ENCODE measurements around the gene PC.

PC gene

GRCh38 chr11:66864924-66865697, 93.1 kb downstream of the PC start:
- no peak for DNase-seq

GRCh38 chr11:66864172-66864901, 93.8 kb downstream of the PC start:
- no peak for DNase-seq

GRCh38 chr11:66863428-66864125, 94.6 kb downstream of the PC start:
- DNase-seq = no peak

- no peak for DNase-seq
Observed at GRCh38 chr11:66862559-66863037, 95.6 kb downstream of the PC start.

GRCh38 chr11:66861774-66862558, 96.2 kb downstream of the PC start:
- DNase-seq = no peak

- DNase-seq = no peak
Observed at GRCh38 chr11:66861038-66861773, 97.0 kb downstream of the PC start.

- no peak for DNase-seq
Observed at GRCh38 chr11:66860449-66860831, 97.7 kb downstream of the PC start.

GRCh38 chr11:66859686-66860448, 98.3 kb downstream of the PC start:
- no peak for DNase-seq

GRCh38 chr11:66858939-66859685, 99.1 kb downstream of the PC start:
- DNase-seq = no peak

- DNase-seq = no peak
Observed at GRCh38 chr11:66858186-66858938, 99.8 kb downstream of the PC start.

- no peak for DNase-seq
Observed at GRCh38 chr11:66857927-66858185, 100.3 kb downstream of the PC start.

- no peak for DNase-seq
Observed at GRCh38 chr11:66857234-66857926, 100.8 kb downstream of the PC start.

GRCh38 chr11:66856496-66857233, 101.5 kb downstream of the PC start, which contains the start of gene LRFN4:
Gene LRFN4, plus strand, starts transcription at chr11:66857064. Its CDS starts 681 bp downstream, at chr11:66857745.
- peak; percentile 59 to 95 for DNase-seq

- DNase-seq = peak; percentile 69 to 95
Observed at GRCh38 chr11:66855574-66856495, 102.3 kb downstream of the PC start.

GRCh38 chr11:66854729-66855211, 103.4 kb downstream of the PC start:
- DNase-seq = no peak

GRCh38 chr11:66854231-66854661, 103.9 kb downstream of the PC start:
- no peak for DNase-seq
